ENCODE measurements around the gene SUN3. TPM values are rescaled to one million over a fixed set of nuclear protein-coding genes. Genes with fewer than 3 reads are reported as not detected.

SUN3 gene
- polyA plus RNA-seq (2012; ENCODE audit: insufficient read depth, insufficient read length, low read depth), result 0.31 TPM

DNA sequence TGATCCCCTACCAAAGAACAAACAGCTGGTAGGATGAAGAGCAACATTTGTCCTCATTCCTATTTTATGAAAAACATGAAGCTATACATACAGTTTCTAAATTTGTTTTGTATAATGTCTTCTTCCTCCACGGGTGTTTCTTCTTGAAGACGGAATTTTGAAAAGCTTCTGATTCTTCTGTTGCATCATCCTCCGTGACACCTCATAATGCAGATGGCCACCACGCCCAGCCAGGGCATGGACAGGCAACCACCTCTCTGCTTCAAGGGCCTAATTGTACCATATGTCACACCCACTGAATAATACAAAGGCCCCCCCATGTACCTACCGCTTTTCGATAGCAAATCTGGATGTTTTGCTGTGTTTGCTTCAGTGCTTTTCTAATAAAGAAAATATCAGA, at the start of gene SUN3:
Gene SUN3 (minus strand): TSS at position 170 of the 400 bp plus-strand sequence. CDS start 169 bp downstream, at position 1.
- no peak for TF ChIP-seq CTCF (IDR thresholded peaks at IDR 0.05; ENCODE audit: low read depth, low read length)
- Histone ChIP-seq H3K36me3 (no peaks in the 10 kb centered on the region), H3K4me3 (ENCODE audit: low read depth, low read length) (no peak within 1 kb of the TSS), H3K9me3 (no peaks in the 10 kb centered on the region), H3K4me1 (no peaks in the 10 kb centered on the region), H3K27me3 (peaks cover 39% of the 10 kb centered on the region)
- DNase-seq, result no peak

DNA sequence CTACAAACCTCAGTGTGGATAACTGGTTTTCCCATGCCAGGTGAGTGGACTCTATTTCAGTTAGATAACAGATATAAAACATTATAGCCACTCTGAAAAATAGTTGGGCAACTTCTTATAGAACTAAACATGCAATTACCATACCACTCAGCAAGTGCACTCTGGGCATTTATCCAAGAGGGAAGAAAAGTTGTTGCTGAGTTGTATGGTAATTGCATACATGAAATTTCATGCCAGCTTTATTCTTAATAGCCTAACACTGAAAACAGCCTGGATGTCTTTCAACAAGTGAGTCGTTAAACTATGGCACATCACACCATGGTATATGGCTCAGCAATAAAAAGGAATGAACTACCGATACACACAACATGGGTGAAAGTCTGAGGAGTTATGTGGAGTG, 49.6 kb upstream of the SUN3 start:
- H3K27me3 ChIP-seq, result no peaks in the 10 kb centered on the region
- no peak for DNase-seq
- no peaks in the 10 kb centered on the region for H3K36me3 ChIP-seq
- H3K4me3 ChIP-seq (ENCODE audit: low read depth, low read length), result no peak overlapping the region
- no peaks in the 10 kb centered on the region for H3K9me3 ChIP-seq
- no peak for TF ChIP-seq CTCF (IDR thresholded peaks at IDR 0.05; ENCODE audit: low read depth, low read length)
- peaks cover 7% of the 10 kb centered on the region; the same call in 1 of the 2 replicates for H3K4me1 ChIP-seq

DNA sequence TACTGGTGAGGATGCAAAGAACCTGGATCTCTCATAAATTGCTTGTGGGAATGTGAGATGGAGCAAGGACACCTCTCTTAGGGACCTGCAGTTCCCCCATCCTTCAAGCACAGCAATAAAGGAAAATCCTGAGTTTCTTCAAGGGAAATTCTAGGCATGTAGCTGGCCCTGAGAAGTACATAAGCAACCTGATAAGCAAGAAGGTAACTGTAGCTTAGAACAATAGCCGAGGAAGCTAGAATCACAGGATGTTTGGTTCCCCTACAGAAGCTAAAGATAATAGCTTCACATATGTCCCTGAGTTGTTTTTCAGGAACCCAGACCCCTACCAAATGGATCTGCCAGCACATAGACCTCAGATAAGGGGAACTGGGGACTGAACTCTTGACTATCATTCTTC, 48.5 kb upstream of the SUN3 start:
- Histone ChIP-seq H3K9me3 (no peaks in the 10 kb centered on the region), H3K4me1 (peaks cover 7% of the 10 kb centered on the region; the same call in 1 of the 2 replicates), H3K27me3 (no peaks in the 10 kb centered on the region), H3K36me3 (no peaks in the 10 kb centered on the region), H3K4me3 (ENCODE audit: low read depth, low read length) (no peak overlapping the region)
- no peak for DNase-seq
- no peak for TF ChIP-seq CTCF (IDR thresholded peaks at IDR 0.05; ENCODE audit: low read depth, low read length)

- peaks cover 7% of the 10 kb centered on the region; the same call in 1 of the 2 replicates for H3K4me1 ChIP-seq
Observed at GRCh38 chr7:48074204-48074654, 45.3 kb upstream of the SUN3 start.

DNA sequence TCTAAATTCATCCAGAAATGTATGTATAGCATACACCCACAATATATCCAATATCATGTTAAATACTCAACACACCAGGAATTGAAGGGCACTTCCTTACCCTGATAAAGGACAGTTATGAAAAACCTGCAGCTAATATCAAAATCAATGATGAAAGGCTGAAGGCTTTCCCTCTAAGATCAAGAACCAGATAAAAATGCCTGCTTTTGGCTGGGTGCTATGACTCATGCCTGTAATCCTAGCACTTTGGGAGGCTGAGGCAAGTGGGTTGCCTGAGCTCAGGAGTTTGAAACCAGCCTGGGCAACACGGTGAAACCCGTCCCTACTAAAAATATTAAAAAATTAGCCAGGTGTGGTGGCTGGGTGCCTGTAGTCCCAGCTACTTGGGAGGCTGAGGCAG, 38.6 kb upstream of the SUN3 start:
- no peaks in the 10 kb centered on the region for H3K36me3 ChIP-seq
- no peak for DNase-seq
- no peaks in the 10 kb centered on the region for H3K9me3 ChIP-seq
- no peak for TF ChIP-seq CTCF (IDR thresholded peaks at IDR 0.05; ENCODE audit: low read depth, low read length)
- H3K4me1 ChIP-seq, result no peaks in the 10 kb centered on the region
- no peak overlapping the region for H3K4me3 ChIP-seq (ENCODE audit: low read depth, low read length)
- H3K27me3 ChIP-seq, result 0 out of 2 replicates have a peak, but pooled peaks cover 5% of the 10 kb centered on the region

More at GRCh38 chr7:48074204-48074654, 45.3 kb upstream of the SUN3 start:
- no peaks in the 10 kb centered on the region for H3K36me3 ChIP-seq
- DNase-seq, result no peak
- no peak overlapping the region for H3K4me3 ChIP-seq (ENCODE audit: low read depth, low read length)
- TF ChIP-seq CTCF (IDR thresholded peaks at IDR 0.05; ENCODE audit: low read depth, low read length), result no peak
- H3K27me3 ChIP-seq, result no peaks in the 10 kb centered on the region
- H3K9me3 ChIP-seq, result no peaks in the 10 kb centered on the region

GRCh38 chr7:48063985-48064384, 35.1 kb upstream of the SUN3 start:
- H3K4me3 ChIP-seq (ENCODE audit: low read depth, low read length), result no peak overlapping the region
- no peaks in the 10 kb centered on the region for H3K4me1 ChIP-seq
- H3K36me3 ChIP-seq, result no peaks in the 10 kb centered on the region
- no peak for DNase-seq
- TF ChIP-seq CTCF (IDR thresholded peaks at IDR 0.05; ENCODE audit: low read depth, low read length), result no peak
- 0 out of 2 replicates have a peak, but pooled peaks cover 5% of the 10 kb centered on the region for H3K27me3 ChIP-seq
- H3K9me3 ChIP-seq, result no peaks in the 10 kb centered on the region
